ENCODE measurements around the gene SLC39A12. TPM values are rescaled to one million over a fixed set of nuclear protein-coding genes. Genes with fewer than 3 reads are reported as not detected.

Gene SLC39A12
- total RNA-seq, 1 experiment from 2014 or later, result not detected

DNA sequence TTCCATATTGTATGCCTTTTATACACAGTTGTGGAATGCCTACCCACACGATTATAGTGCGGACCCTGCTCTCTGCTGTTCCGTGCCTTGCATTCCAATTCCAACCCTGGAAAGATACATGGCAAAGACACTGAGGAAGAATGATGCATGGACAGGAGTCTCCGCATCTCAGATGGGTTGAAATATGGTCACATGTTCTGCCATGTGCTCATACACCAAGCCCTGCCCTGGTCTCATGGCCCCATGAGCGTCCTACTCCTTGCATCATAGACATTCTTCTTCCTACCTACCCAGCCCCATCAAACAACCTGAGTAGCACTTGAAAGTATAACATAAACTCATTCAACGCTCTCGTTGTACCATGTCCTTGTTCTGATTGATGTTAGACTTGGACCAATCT, 6.3 kb downstream of the SLC39A12 start (continued):
- TF ChIP-seq JAZF1 (CRISPR knock-in tag; IDR thresholded peaks at IDR 0.05), result no peak
- TF ChIP-seq, protein P1, sequence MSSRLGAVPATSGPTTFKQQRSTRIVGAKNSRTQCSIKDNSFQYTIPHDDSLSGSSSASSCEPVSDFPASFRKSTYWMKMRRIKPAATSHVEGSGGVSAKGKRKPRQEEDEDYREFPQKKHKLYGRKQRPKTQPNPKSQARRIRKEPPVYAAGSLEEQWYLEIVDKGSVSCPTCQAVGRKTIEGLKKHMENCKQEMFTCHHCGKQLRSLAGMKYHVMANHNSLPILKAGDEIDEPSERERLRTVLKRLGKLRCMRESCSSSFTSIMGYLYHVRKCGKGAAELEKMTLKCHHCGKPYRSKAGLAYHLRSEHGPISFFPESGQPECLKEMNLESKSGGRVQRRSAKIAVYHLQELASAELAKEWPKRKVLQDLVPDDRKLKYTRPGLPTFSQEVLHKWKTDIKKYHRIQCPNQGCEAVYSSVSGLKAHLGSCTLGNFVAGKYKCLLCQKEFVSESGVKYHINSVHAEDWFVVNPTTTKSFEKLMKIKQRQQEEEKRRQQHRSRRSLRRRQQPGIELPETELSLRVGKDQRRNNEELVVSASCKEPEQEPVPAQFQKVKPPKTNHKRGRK (CRISPR knock-in tag; IDR thresholded peaks at IDR 0.05; ENCODE audit: borderline replicate concordance), result no peak
- TF ChIP-seq, protein P2, sequence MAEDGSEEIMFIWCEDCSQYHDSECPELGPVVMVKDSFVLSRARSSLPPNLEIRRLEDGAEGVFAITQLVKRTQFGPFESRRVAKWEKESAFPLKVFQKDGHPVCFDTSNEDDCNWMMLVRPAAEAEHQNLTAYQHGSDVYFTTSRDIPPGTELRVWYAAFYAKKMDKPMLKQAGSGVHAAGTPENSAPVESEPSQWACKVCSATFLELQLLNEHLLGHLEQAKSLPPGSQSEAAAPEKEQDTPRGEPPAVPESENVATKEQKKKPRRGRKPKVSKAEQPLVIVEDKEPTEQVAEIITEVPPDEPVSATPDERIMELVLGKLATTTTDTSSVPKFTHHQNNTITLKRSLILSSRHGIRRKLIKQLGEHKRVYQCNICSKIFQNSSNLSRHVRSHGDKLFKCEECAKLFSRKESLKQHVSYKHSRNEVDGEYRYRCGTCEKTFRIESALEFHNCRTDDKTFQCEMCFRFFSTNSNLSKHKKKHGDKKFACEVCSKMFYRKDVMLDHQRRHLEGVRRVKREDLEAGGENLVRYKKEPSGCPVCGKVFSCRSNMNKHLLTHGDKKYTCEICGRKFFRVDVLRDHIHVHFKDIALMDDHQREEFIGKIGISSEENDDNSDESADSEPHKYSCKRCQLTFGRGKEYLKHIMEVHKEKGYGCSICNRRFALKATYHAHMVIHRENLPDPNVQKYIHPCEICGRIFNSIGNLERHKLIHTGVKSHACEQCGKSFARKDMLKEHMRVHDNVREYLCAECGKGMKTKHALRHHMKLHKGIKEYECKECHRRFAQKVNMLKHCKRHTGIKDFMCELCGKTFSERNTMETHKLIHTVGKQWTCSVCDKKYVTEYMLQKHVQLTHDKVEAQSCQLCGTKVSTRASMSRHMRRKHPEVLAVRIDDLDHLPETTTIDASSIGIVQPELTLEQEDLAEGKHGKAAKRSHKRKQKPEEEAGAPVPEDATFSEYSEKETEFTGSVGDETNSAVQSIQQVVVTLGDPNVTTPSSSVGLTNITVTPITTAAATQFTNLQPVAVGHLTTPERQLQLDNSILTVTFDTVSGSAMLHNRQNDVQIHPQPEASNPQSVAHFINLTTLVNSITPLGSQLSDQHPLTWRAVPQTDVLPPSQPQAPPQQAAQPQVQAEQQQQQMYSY (CRISPR knock-in tag; IDR thresholded peaks at IDR 0.05), result no peak

DNA sequence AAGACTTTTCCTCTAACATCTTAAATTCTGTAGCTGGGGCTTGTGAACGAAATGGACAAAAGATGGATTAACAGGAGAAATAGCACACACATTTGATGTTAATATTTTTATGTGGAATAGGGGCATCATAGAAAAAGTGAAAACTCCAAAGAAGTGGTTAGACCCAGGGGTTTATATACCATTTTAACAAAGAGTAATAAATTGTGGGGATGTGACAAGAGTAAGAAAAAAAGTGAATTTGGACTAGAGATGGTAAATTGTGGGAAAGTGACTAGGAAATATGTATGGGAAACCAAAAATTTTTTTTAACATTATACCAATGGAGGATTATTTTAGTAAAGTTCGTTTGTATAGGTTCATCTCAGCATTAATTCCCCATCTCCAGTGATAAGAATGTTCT, 8.2 kb downstream of the SLC39A12 start:
- CTCF ChIA-PET, result no interaction called here
- no peak overlapping the region for H3K27ac Mint-ChIP-seq
- no peaks in the 10 kb centered on the region for H3K27me3 Mint-ChIP-seq (ENCODE audit: low read depth)
- peaks cover 25% of the 10 kb centered on the region for H3K9me3 Mint-ChIP-seq
- peaks cover 11% of the 10 kb centered on the region for H3K36me3 Mint-ChIP-seq
- TF ChIP-seq, protein P3, sequence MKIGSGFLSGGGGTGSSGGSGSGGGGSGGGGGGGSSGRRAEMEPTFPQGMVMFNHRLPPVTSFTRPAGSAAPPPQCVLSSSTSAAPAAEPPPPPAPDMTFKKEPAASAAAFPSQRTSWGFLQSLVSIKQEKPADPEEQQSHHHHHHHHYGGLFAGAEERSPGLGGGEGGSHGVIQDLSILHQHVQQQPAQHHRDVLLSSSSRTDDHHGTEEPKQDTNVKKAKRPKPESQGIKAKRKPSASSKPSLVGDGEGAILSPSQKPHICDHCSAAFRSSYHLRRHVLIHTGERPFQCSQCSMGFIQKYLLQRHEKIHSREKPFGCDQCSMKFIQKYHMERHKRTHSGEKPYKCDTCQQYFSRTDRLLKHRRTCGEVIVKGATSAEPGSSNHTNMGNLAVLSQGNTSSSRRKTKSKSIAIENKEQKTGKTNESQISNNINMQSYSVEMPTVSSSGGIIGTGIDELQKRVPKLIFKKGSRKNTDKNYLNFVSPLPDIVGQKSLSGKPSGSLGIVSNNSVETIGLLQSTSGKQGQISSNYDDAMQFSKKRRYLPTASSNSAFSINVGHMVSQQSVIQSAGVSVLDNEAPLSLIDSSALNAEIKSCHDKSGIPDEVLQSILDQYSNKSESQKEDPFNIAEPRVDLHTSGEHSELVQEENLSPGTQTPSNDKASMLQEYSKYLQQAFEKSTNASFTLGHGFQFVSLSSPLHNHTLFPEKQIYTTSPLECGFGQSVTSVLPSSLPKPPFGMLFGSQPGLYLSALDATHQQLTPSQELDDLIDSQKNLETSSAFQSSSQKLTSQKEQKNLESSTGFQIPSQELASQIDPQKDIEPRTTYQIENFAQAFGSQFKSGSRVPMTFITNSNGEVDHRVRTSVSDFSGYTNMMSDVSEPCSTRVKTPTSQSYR (CRISPR knock-in tag; IDR thresholded peaks at IDR 0.05), result no peak
- TF ChIP-seq, protein P4, sequence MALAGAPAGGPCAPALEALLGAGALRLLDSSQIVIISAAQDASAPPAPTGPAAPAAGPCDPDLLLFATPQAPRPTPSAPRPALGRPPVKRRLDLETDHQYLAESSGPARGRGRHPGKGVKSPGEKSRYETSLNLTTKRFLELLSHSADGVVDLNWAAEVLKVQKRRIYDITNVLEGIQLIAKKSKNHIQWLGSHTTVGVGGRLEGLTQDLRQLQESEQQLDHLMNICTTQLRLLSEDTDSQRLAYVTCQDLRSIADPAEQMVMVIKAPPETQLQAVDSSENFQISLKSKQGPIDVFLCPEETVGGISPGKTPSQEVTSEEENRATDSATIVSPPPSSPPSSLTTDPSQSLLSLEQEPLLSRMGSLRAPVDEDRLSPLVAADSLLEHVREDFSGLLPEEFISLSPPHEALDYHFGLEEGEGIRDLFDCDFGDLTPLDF (CRISPR knock-in tag; IDR thresholded peaks at IDR 0.05), result no peak
- TF ChIP-seq RORB (CRISPR knock-in tag; IDR thresholded peaks at IDR 0.05), result no peak
- TF ChIP-seq ATF6 (CRISPR knock-in tag; IDR thresholded peaks at IDR 0.05), result no peak
- no peak for TF ChIP-seq GABPB1 (CRISPR knock-in tag; IDR thresholded peaks at IDR 0.05)
- TF ChIP-seq FOXJ3 (CRISPR knock-in tag; IDR thresholded peaks at IDR 0.05; ENCODE audit: borderline replicate concordance), result no peak
- TF ChIP-seq EMX1 (CRISPR knock-in tag; IDR thresholded peaks at IDR 0.05), result no peak
- TF ChIP-seq JUN (CRISPR knock-in tag; IDR thresholded peaks at IDR 0.05), result no peak
- no peak for TF ChIP-seq ZNF317 (CRISPR knock-in tag; IDR thresholded peaks at IDR 0.05; ENCODE audit: borderline replicate concordance, low read depth)
- TF ChIP-seq, protein P5, sequence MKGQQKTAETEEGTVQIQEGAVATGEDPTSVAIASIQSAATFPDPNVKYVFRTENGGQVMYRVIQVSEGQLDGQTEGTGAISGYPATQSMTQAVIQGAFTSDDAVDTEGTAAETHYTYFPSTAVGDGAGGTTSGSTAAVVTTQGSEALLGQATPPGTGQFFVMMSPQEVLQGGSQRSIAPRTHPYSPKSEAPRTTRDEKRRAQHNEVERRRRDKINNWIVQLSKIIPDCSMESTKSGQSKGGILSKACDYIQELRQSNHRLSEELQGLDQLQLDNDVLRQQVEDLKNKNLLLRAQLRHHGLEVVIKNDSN (CRISPR knock-in tag; IDR thresholded peaks at IDR 0.05), result no peak
- TF ChIP-seq RELA (CRISPR knock-in tag; IDR thresholded peaks at IDR 0.05; ENCODE audit: borderline replicate concordance), result no peak
- no peak for TF ChIP-seq NFE2L1 (CRISPR knock-in tag; IDR thresholded peaks at IDR 0.05)
- no peak for TF ChIP-seq ZNF416 (CRISPR knock-in tag; IDR thresholded peaks at IDR 0.05)
- TF ChIP-seq ELF4 (CRISPR knock-in tag; IDR thresholded peaks at IDR 0.05; ENCODE audit: low read depth), result no peak
- TF ChIP-seq NR3C1 (CRISPR knock-in tag; conservative IDR thresholded peaks at IDR 0.05; ENCODE audit: low read depth), result no peak
- H3K4me3 Mint-ChIP-seq, result no peak overlapping the region
- no peak for ATAC-seq
- POLR2A ChIA-PET, result no interaction called here
- no peaks in the 10 kb centered on the region for H3K4me1 Mint-ChIP-seq
- DNase-seq (ENCODE audit: low spot score), result no peak
